KMS-11 (cell line): Measurements from ENCODE around the gene GRM7.

ENCODE experiments used
- H2AFZ ChIP-seq: fragments of 200-600 bp; sonication (generic); 2 replicates; pipeline ENCODE4 v1.6.1; 2016; ENCODE audit warnings: antibody characterized with exemption, mixed run types, low read depth
- H3K27ac ChIP-seq: fragments of 200-600 bp; sonication (generic); 2 replicates; pipeline ENCODE4 v1.6.1; 2016; ENCODE audit warnings: mild to moderate bottlenecking, mixed run types
- H3K27me3 ChIP-seq: fragments of 200-600 bp; sonication (generic); 2 replicates; pipeline ENCODE4 v1.6.1; 2017; ENCODE audit warnings: mild to moderate bottlenecking, low read depth, mixed run types, moderate library complexity; ENCODE audit not compliant: insufficient read depth
- H3K36me3 ChIP-seq: fragments of 200-600 bp; sonication (generic); 2 replicates; pipeline ENCODE4 v1.6.1; 2017; ENCODE audit warnings: mild to moderate bottlenecking, mixed run types; ENCODE audit not compliant: insufficient read depth
- H3K4me1 ChIP-seq: fragments of 200-600 bp; sonication (generic); 2 replicates; pipeline ENCODE4 v1.6.1; 2016; ENCODE audit warnings: mild to moderate bottlenecking, low read depth, mixed run types; ENCODE audit not compliant: poor library complexity, severe bottlenecking
- H3K4me2 ChIP-seq: fragments of 200-600 bp; sonication (generic); 2 replicates; pipeline ENCODE4 v1.7.0; 2016; ENCODE audit warnings: mild to moderate bottlenecking, mixed run types
- H3K4me3 ChIP-seq: fragments of 200-600 bp; sonication (generic); IDR thresholded peaks from 2 replicates; pipeline ENCODE4 v1.6.1; 2017; ENCODE audit warnings: low read depth, low read length, mixed read lengths; ENCODE audit not compliant: insufficient read depth
- H3K79me2 ChIP-seq: fragments of 200-600 bp; sonication (generic); 2 replicates; pipeline ENCODE4 v1.6.1; 2016; ENCODE audit warnings: low read depth, mixed run types; ENCODE audit not compliant: insufficient read depth
- H3K9ac ChIP-seq: fragments of 200-600 bp; sonication (generic); 2 replicates; pipeline ENCODE4 v1.6.1; 2016; ENCODE audit warnings: mild to moderate bottlenecking, mixed run types
- H4K20me1 ChIP-seq: fragments of 200-600 bp; sonication (generic); 2 replicates; pipeline ENCODE4 v1.6.1; 2016; ENCODE audit warnings: mild to moderate bottlenecking, mixed run types; ENCODE audit not compliant: insufficient read depth
- TF ChIP-seq, protein P1 (sequence below): fragments of 200-600 bp; sonication (generic); conservative IDR thresholded peaks from 2 replicates; pipeline ENCODE4 v1.6.1; 2017; ENCODE audit warnings: low read depth, mild to moderate bottlenecking, antibody characterized with exemption, low read length, moderate library complexity, mixed read lengths

GRM7 gene

DNA sequence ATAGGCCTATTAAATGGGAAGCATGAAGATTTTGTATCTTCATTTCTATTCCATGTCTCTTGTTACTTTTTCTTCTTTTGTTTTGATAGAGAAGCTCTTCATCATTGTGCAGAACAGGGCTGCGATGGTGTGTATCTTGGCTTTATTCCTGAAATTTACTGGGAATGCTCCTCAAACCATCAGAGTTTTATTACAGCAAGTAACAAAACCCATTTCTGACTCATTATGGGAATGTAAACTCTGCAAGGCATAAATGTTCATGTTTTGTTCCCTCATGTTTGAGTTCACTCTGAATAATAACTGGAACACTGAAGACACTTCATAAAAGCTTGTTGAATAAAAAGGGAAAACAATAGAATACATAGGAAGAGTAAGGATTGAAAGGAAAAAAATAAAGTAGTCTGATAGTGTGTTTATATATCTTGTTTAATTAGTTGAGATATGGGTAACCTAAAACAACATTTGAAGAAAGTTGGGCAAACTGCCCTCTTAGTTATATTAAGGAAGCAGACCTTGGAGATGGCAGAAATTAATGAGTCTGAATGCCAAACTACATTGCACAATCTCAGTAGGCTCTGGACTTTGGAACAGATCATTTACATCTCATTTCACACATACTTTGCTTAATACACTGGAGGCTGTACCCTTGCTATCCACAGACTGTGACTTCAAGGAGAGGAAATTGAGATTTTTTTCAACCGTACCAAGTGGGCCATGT is 521.5 kb downstream of the GRM7 start:
- Histone ChIP-seq H3K9ac (no peak overlapping the region), H3K27ac (no peak overlapping the region)

DNA sequence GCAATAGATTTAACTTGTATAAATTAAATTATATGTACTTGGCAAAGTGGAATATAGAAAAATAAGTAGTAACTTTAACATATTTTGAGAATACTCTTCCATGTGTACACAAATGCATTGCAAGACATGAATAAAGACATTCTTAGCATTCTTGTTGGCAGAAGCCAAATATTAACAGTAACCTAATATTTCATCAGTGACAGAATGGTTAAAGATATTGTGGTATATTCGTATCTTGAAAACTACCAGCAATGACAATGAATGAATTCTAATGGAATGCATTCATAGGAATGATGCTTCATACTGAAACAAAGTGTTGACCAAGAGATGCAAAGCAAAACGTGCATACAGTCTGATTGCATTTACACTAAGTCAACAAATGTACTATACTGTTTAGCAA is 524.7 kb downstream of the GRM7 start:
- Histone ChIP-seq H4K20me1 (no peaks in the 10 kb centered on the region), H3K4me3 (no peak overlapping the region), H3K4me2 (no peak overlapping the region), H2AFZ (no peak overlapping the region), H3K27me3 (no peaks in the 10 kb centered on the region), H3K27ac (no peak overlapping the region), H3K79me2 (no peaks in the 10 kb centered on the region), H3K4me1 (no peaks in the 10 kb centered on the region), H3K9ac (no peak overlapping the region), H3K36me3 (no peaks in the 10 kb centered on the region)
- TF ChIP-seq, protein P1, sequence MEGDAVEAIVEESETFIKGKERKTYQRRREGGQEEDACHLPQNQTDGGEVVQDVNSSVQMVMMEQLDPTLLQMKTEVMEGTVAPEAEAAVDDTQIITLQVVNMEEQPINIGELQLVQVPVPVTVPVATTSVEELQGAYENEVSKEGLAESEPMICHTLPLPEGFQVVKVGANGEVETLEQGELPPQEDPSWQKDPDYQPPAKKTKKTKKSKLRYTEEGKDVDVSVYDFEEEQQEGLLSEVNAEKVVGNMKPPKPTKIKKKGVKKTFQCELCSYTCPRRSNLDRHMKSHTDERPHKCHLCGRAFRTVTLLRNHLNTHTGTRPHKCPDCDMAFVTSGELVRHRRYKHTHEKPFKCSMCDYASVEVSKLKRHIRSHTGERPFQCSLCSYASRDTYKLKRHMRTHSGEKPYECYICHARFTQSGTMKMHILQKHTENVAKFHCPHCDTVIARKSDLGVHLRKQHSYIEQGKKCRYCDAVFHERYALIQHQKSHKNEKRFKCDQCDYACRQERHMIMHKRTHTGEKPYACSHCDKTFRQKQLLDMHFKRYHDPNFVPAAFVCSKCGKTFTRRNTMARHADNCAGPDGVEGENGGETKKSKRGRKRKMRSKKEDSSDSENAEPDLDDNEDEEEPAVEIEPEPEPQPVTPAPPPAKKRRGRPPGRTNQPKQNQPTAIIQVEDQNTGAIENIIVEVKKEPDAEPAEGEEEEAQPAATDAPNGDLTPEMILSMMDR = no peak

More for the DNA sequence above, 521.5 kb downstream of the GRM7 start:
- Histone ChIP-seq H4K20me1 (no peaks in the 10 kb centered on the region), H3K79me2 (no peaks in the 10 kb centered on the region), H3K4me1 (no peaks in the 10 kb centered on the region), H3K4me2 (no peak overlapping the region), H3K27me3 (no peaks in the 10 kb centered on the region), H2AFZ (no peak overlapping the region), H3K36me3 (no peaks in the 10 kb centered on the region), H3K4me3 (no peak overlapping the region)
- TF ChIP-seq, protein P1 = no peak

DNA sequence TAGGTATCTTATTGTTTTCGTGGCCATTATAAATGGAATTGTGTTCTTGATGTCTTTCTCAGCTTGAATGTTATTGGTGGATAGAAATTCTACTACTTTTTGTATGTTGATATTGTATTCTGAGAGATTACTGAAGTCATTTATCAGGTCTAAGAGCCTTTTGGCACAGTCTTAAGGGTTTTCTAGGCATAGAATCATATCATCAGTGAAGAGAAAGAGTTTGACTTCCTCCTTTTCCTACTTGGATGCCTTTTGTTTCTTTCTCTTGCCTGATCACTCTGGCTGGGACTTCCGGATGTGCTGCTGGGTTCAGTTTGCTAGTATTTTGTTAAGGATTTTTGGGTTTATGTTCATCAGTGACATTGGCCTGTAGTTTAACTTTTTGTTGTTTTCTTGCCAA is 527.1 kb downstream of the GRM7 start:
- Histone ChIP-seq H3K4me3 (no peak overlapping the region), H3K9ac (no peak overlapping the region), H3K27me3 (no peaks in the 10 kb centered on the region), H4K20me1 (no peaks in the 10 kb centered on the region), H3K27ac (no peak overlapping the region), H2AFZ (no peak overlapping the region), H3K36me3 (no peaks in the 10 kb centered on the region), H3K4me2 (no peak overlapping the region), H3K79me2 (no peaks in the 10 kb centered on the region), H3K4me1 (no peaks in the 10 kb centered on the region)
- TF ChIP-seq, protein P1 = no peak

DNA sequence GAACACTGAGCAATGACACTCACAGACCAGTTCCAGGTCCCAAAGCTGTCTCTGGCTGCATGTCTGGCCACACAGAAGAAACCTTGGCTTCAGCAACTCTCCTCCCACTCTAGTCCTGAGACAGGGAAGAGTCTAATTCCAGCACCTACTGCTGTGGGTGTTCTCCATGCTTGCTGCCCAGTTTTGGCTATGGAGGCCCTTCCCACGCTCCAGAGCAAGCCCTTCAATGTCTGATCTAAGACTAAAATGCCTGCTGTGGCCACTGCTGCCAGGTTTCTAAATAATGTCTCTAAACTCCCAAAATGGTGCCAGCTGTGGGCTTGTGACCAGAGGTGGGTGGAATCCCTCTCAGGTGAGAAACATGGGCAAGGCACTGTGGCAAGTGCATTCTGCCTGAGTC is 531.3 kb downstream of the GRM7 start:
- Histone ChIP-seq H3K27me3 (no peaks in the 10 kb centered on the region), H3K4me3 (no peak overlapping the region), H3K9ac (no peak overlapping the region), H3K4me1 (no peaks in the 10 kb centered on the region), H4K20me1 (no peaks in the 10 kb centered on the region), H2AFZ (no peak overlapping the region), H3K4me2 (no peak overlapping the region), H3K27ac (no peak overlapping the region), H3K36me3 (no peaks in the 10 kb centered on the region), H3K79me2 (no peaks in the 10 kb centered on the region)
- TF ChIP-seq, protein P1 = no peak
